CD14-positive monocyte (primary cell): ENCODE results near the gene MPPED1. TPM values are rescaled to one million over a fixed set of nuclear protein-coding genes. Genes with fewer than 3 reads are reported as not detected.

ENCODE experiments used
- DNase-seq, 3 donors: peaks; one replicate each; pipeline ENCODE4 v3.0.0-alpha.2; 2011 to 2022
- H2AFZ ChIP-seq: 2 replicates; pipeline ENCODE4 v1.6.0; 2012; ENCODE audit warnings: mild to moderate bottlenecking, low read depth, low read length, inconsistent platforms; ENCODE audit not compliant: insufficient read depth, poor library complexity, severe bottlenecking
- H3K27ac ChIP-seq, 2 donors: 1 replicate in 1 of 2; 2 replicates in 1 of 2; pipeline ENCODE4 v1.5.1; 2012 to 2013; ENCODE audit warnings: low read length in 2 of 2, control low read depth in 1 of 2, inconsistent platforms in 1 of 2, low read depth in 1 of 2, mild to moderate bottlenecking in 1 of 2
- H3K27me3 ChIP-seq, 2 donors: one replicate each; pipeline versions ENCODE4 v1.6.0 to v1.6.1; 2011 to 2013; ENCODE audit warnings: low read length in 2 of 2; ENCODE audit not compliant: control insufficient read depth in 2 of 2, insufficient read depth in 2 of 2
- H3K36me3 ChIP-seq, 2 donors: replicated peaks in 1 of 2; 1 replicate in 1 of 2; 2 replicates in 1 of 2; pipeline versions ENCODE4 v1.5.1 to v1.6.1; 2012 to 2013; ENCODE audit warnings: low read length in 2 of 2, control low read depth in 1 of 2, inconsistent platforms in 1 of 2, mild to moderate bottlenecking in 1 of 2; ENCODE audit not compliant: insufficient read depth in 2 of 2, control insufficient read depth in 1 of 2
- H3K4me1 ChIP-seq, 2 donors: 1 replicate in 1 of 2; 2 replicates in 1 of 2; pipeline versions ENCODE4 v1.5.1 to v1.6.1; 2012 to 2013; ENCODE audit warnings: low read length in 2 of 2, control low read depth in 1 of 2, inconsistent platforms in 1 of 2, mild to moderate bottlenecking in 1 of 2, moderate library complexity in 1 of 2; ENCODE audit not compliant: insufficient read depth in 2 of 2, control insufficient read depth in 1 of 2
- H3K4me2 ChIP-seq: replicated peaks from 2 replicates; pipeline ENCODE3; 2012; ENCODE audit warnings: low read length, moderate library complexity, mild to moderate bottlenecking; ENCODE audit not compliant: poor library complexity, severe bottlenecking; ENCODE audit errors: extremely low read depth
- H3K4me3 ChIP-seq, 3 experiments: fragments of 200-600 bp in 1 of 3; sonication (generic) in 1 of 3; replicated peaks in 1 of 3; 1 replicate in 2 of 3; 2 replicates in 1 of 3; pipeline ENCODE4 v1.5.1; 2011 to 2013; ENCODE audit warnings: low read length in 3 of 3, mild to moderate bottlenecking in 3 of 3, control low read depth in 2 of 3, low read depth in 2 of 3, inconsistent platforms in 1 of 3, moderate library complexity in 1 of 3
- H3K79me2 ChIP-seq: 2 replicates; pipeline ENCODE4 v1.6.0; 2012; ENCODE audit warnings: mild to moderate bottlenecking, control low read depth, inconsistent platforms, low read length, moderate library complexity; ENCODE audit not compliant: insufficient read depth
- H3K9ac ChIP-seq: 2 replicates; pipeline ENCODE4 v1.6.0; 2017; ENCODE audit warnings: low read length, mild to moderate bottlenecking; ENCODE audit not compliant: insufficient read depth, poor library complexity, severe bottlenecking
- H3K9me3 ChIP-seq, 2 donors: replicated peaks in 1 of 2; 1 replicate in 1 of 2; 2 replicates in 1 of 2; pipeline versions ENCODE4 v1.5.1 to v1.6.1; 2012 to 2013; ENCODE audit warnings: low read length in 2 of 2, control low read depth in 1 of 2; ENCODE audit not compliant: control insufficient read depth in 1 of 2, insufficient read depth in 1 of 2
- H4K20me1 ChIP-seq: 2 replicates; pipeline ENCODE4 v1.6.0; 2012; ENCODE audit warnings: mild to moderate bottlenecking, low read length, control low read depth, moderate library complexity; ENCODE audit not compliant: insufficient read depth
- H3K27ac Mint-ChIP-seq, 7 donors: one replicate each; pipeline ENCODE4 v1.8.0; 2020; ENCODE audit warnings: mild to moderate bottlenecking in 7 of 7, mixed read lengths in 7 of 7, moderate library complexity in 6 of 7, inconsistent platforms in 2 of 7
- H3K27me3 Mint-ChIP-seq, 3 donors: one replicate each; pipeline ENCODE4 v1.8.0; 2021 to 2022; ENCODE audit warnings: low read depth in 3 of 3, mild to moderate bottlenecking in 3 of 3, mixed read lengths in 3 of 3, moderate library complexity in 3 of 3, inconsistent platforms in 1 of 3
- H3K36me3 Mint-ChIP-seq, 2 donors: one replicate each; pipeline ENCODE4 v1.8.0; 2020; ENCODE audit warnings: mixed read lengths in 2 of 2, inconsistent platforms in 1 of 2, mild to moderate bottlenecking in 1 of 2
- H3K4me1 Mint-ChIP-seq: one replicate; pipeline ENCODE4 v1.8.0; 2020; ENCODE audit warnings: mild to moderate bottlenecking, mixed read lengths
- H3K4me3 Mint-ChIP-seq, 2 donors: one replicate each; pipeline ENCODE4 v1.8.0; 2020; ENCODE audit warnings: mild to moderate bottlenecking in 2 of 2, mixed read lengths in 2 of 2, moderate library complexity in 1 of 2
- H3K9me3 Mint-ChIP-seq, 7 donors: one replicate each; pipeline ENCODE4 v1.8.0; 2020 to 2022; ENCODE audit warnings: mixed read lengths in 7 of 7, mild to moderate bottlenecking in 6 of 7, moderate library complexity in 6 of 7, inconsistent platforms in 2 of 7
- CTCF ChIP-seq: fragments of 200-600 bp; IDR thresholded peaks from one replicate; pipeline ENCODE4 v1.8.0; 2022; ENCODE audit warnings: antibody characterized with exemption, mild to moderate bottlenecking
- WGBS: methylation state at CpG from one replicate; pipeline ENCODE4 v1.1.5; 2013; ENCODE audit warnings: missing lambda C conversion rate; ENCODE audit not compliant: insufficient coverage; 5-methylcytosine and 5-hydroxymethylcytosine counted together
- intact Hi-C, 2 donors: fragments of 100-400 bp; cut with micrococcal nuclease; formaldehyde crosslinking; loops; one replicate each; pipeline versions ENCODE4 v1.15.0 to v1.15.1; 2023
- polyA plus RNA-seq, 3 donors: library from polyadenylated mRNA; depleted of rRNA in 1 of 3; unstranded in 2 of 3; stranded (reverse) in 1 of 3; fragments of 300-500 nt in 2 of 3; fragments of >200 nt in 1 of 3; fragmentation: Illumina TruSeq in 2 of 3; gene quantifications; 1 replicate in 2 of 3; 2 replicates in 1 of 3; pipeline ENCODE4 v1.2.3, GENCODE V29; 2012 to 2021

MPPED1 gene
- polyA plus RNA-seq, 3 donors: not detected

- no peaks in the 10 kb centered on the region for H3K36me3 ChIP-seq
- Mint-ChIP-seq H3K9me3 (no peaks in the 10 kb centered on the region), H3K36me3 (no peaks in the 10 kb centered on the region), H3K4me3 (no peak overlapping the region), H3K27me3 (peaks cover 3 to 5% (median 5%) of the 10 kb centered on the region in 3 donors), H3K4me1 (peaks cover 8% of the 10 kb centered on the region), H3K27ac (no peak overlapping the region)
- TF ChIP-seq CTCF: no peak
- DNase-seq: no peak
- no peaks in the 10 kb centered on the region for H4K20me1 ChIP-seq
- H3K27me3 ChIP-seq: peaks cover 0 to 3% of the 10 kb centered on the region in 2 donors
- H3K4me1 ChIP-seq: peaks cover 4 to 5% of the 10 kb centered on the region in 2 donors
- H2AFZ ChIP-seq: no peak overlapping the region
- WGBS: 87% methylated on average over 10 of the region's 16 CpGs
- no peaks in the 10 kb centered on the region for H3K9me3 ChIP-seq
- H3K27ac ChIP-seq: no peak overlapping the region
- H3K9ac ChIP-seq: no peak overlapping the region
- intact Hi-C loops: no loop called here
- no peaks in the 10 kb centered on the region for H3K79me2 ChIP-seq
- no peak overlapping the region for H3K4me2 ChIP-seq
- no peak overlapping the region for H3K4me3 ChIP-seq
Measured at GRCh38 chr22:43449205-43449830, 37.5 kb downstream of the MPPED1 start.

GRCh38 chr22:43449831-43450225 is 38.0 kb downstream of the MPPED1 start:
- Histone ChIP-seq H3K9ac (no peak overlapping the region), H3K9me3 (no peaks in the 10 kb centered on the region), H3K27ac (no peak overlapping the region), H2AFZ (no peak overlapping the region), H3K27me3 (peaks cover 0 to 3% of the 10 kb centered on the region in 2 donors), H3K36me3 (no peaks in the 10 kb centered on the region), H3K4me2 (no peak overlapping the region), H3K4me3 (no peak overlapping the region), H4K20me1 (no peaks in the 10 kb centered on the region), H3K79me2 (no peaks in the 10 kb centered on the region), H3K4me1 (peaks cover 4 to 5% of the 10 kb centered on the region in 2 donors)
- Mint-ChIP-seq H3K4me3 (no peak overlapping the region), H3K27me3 (peaks cover 5% of the 10 kb centered on the region in 3 donors), H3K36me3 (no peaks in the 10 kb centered on the region), H3K9me3 (no peaks in the 10 kb centered on the region), H3K4me1 (peaks cover 8% of the 10 kb centered on the region), H3K27ac (no peak overlapping the region)
- no peak for TF ChIP-seq CTCF
- intact Hi-C loops: no loop called here
- DNase-seq: no peak
- WGBS: 87% methylated on average over 6 of the region's 11 CpGs
